Activated naive CD4-positive, alpha-beta T cell treated with anti-CD3 and anti-CD28 coated beads for 36 hours (primary cell): ENCODE results near the gene KLK11. TPM values are rescaled to one million over a fixed set of nuclear protein-coding genes. Genes with fewer than 3 reads are reported as not detected.

Source experiments
- CTCF ChIA-PET: fragments of 350-600 bp; sonication (Branson Sonifier 250); formaldehyde crosslinking; loops from one replicate; lab custom pipeline; 2021; ENCODE audit warnings: antibody characterized with exemption; lab: Charles Lee
- DNase-seq: peaks from one replicate; pipeline ENCODE4 v3.0.0-alpha.2; 2020
- H3K27ac Mint-ChIP-seq: one replicate; pipeline ENCODE4 v1.8.0; 2021; ENCODE audit warnings: mild to moderate bottlenecking, mixed read lengths
- H3K27me3 Mint-ChIP-seq: one replicate; pipeline ENCODE4 v1.8.0; 2021; ENCODE audit warnings: low read depth, mixed read lengths
- H3K36me3 Mint-ChIP-seq: one replicate; pipeline ENCODE4 v1.8.0; 2021; ENCODE audit warnings: low read depth, mixed read lengths
- H3K4me1 Mint-ChIP-seq: one replicate; pipeline ENCODE4 v1.8.0; 2021; ENCODE audit warnings: low read depth, mixed read lengths
- H3K4me3 Mint-ChIP-seq: one replicate; pipeline ENCODE4 v1.8.0; 2021; ENCODE audit warnings: mild to moderate bottlenecking, moderate library complexity, mixed read lengths
- H3K9me3 Mint-ChIP-seq: one replicate; pipeline ENCODE4 v1.8.0; 2021; ENCODE audit warnings: mixed read lengths
- intact Hi-C: fragments of 100-400 bp; cut with micrococcal nuclease; formaldehyde crosslinking; loops from one replicate; pipeline ENCODE4 v1.15.1; 2023
- total RNA-seq, 2 experiments: library from RNA; stranded (reverse); gene quantifications; one replicate each; pipeline ENCODE4 v1.2.3, GENCODE V29; 2021

Gene KLK11
- total RNA-seq, 2 experiments from 2014 or later, result not detected

- peaks cover 52% of the 10 kb centered on the region for H3K27me3 Mint-ChIP-seq
- CTCF ChIA-PET, result interaction anchor here (1.0 kb wide), 2 partner anchors 54 to 146 kb away, joined by 3 to 4 read pairs; no protein-coding TSS in a partner anchor
Measured at GRCh38 chr19:51012661-51013190, 13.7 kb downstream of the KLK11 start.

GRCh38 chr19:51010066-51010795, 16.2 kb downstream of the KLK11 start:
- no peaks in the 10 kb centered on the region for H3K9me3 Mint-ChIP-seq
- no peak overlapping the region for H3K27ac Mint-ChIP-seq
- H3K27me3 Mint-ChIP-seq, result peaks cover 36% of the 10 kb centered on the region
- DNase-seq, result no peak
- intact Hi-C loops, result loop anchor here (10.0 kb wide), 1 partner anchor 85 kb away; no protein-coding TSS in a partner anchor
- no peaks in the 10 kb centered on the region for H3K36me3 Mint-ChIP-seq
- no peaks in the 10 kb centered on the region for H3K4me1 Mint-ChIP-seq
- no peak overlapping the region for H3K4me3 Mint-ChIP-seq
- CTCF ChIA-PET, result no interaction called here

More at GRCh38 chr19:51012661-51013190, 13.7 kb downstream of the KLK11 start:
- no peak for DNase-seq
- Mint-ChIP-seq H3K36me3 (no peaks in the 10 kb centered on the region), H3K4me3 (no peak overlapping the region), H3K4me1 (peaks cover 7% of the 10 kb centered on the region), H3K27ac (no peak overlapping the region), H3K9me3 (no peaks in the 10 kb centered on the region)
- intact Hi-C loops, result loop anchor here (10.0 kb wide), 1 partner anchor 88 kb away; no protein-coding TSS in a partner anchor

GRCh38 chr19:51009061-51009891, 17.1 kb downstream of the KLK11 start:
- intact Hi-C loops, result no loop called here
- CTCF ChIA-PET, result no interaction called here
- H3K36me3 Mint-ChIP-seq, result no peaks in the 10 kb centered on the region
- peaks cover 30% of the 10 kb centered on the region for H3K27me3 Mint-ChIP-seq
- no peak overlapping the region for H3K27ac Mint-ChIP-seq
- no peaks in the 10 kb centered on the region for H3K4me1 Mint-ChIP-seq
- no peaks in the 10 kb centered on the region for H3K9me3 Mint-ChIP-seq
- no peak overlapping the region for H3K4me3 Mint-ChIP-seq
- no peak for DNase-seq

- H3K36me3 Mint-ChIP-seq, result no peaks in the 10 kb centered on the region
Measured at GRCh38 chr19:51007488-51007887, 18.9 kb downstream of the KLK11 start.

GRCh38 chr19:51006406-51006805, 20.0 kb downstream of the KLK11 start:
- peaks cover 32% of the 10 kb centered on the region for H3K27me3 Mint-ChIP-seq
- DNase-seq, result no peak
- CTCF ChIA-PET, result no interaction called here
- no peaks in the 10 kb centered on the region for H3K4me1 Mint-ChIP-seq
- no peaks in the 10 kb centered on the region for H3K36me3 Mint-ChIP-seq
- H3K4me3 Mint-ChIP-seq, result no peak overlapping the region
- no peaks in the 10 kb centered on the region for H3K9me3 Mint-ChIP-seq
- no peak overlapping the region for H3K27ac Mint-ChIP-seq
- intact Hi-C loops, result no loop called here

More at GRCh38 chr19:51007488-51007887, 18.9 kb downstream of the KLK11 start:
- H3K27me3 Mint-ChIP-seq, result peaks cover 24% of the 10 kb centered on the region
- intact Hi-C loops, result no loop called here
- no peak overlapping the region for H3K27ac Mint-ChIP-seq
- H3K9me3 Mint-ChIP-seq, result no peaks in the 10 kb centered on the region
- DNase-seq, result no peak
- no peak overlapping the region for H3K4me3 Mint-ChIP-seq
- CTCF ChIA-PET, result no interaction called here
- H3K4me1 Mint-ChIP-seq, result no peaks in the 10 kb centered on the region

- Mint-ChIP-seq H3K27ac (no peak overlapping the region), H3K36me3 (no peaks in the 10 kb centered on the region), H3K4me1 (no peaks in the 10 kb centered on the region), H3K27me3 (peaks cover 32% of the 10 kb centered on the region), H3K4me3 (no peak overlapping the region), H3K9me3 (no peaks in the 10 kb centered on the region)
- CTCF ChIA-PET, result no interaction called here
- intact Hi-C loops, result no loop called here
- no peak for DNase-seq
Measured at GRCh38 chr19:51005248-51005647, 21.2 kb downstream of the KLK11 start.

GRCh38 chr19:51003316-51003715, 23.1 kb downstream of the KLK11 start:
- no peak overlapping the region for H3K4me3 Mint-ChIP-seq
- H3K4me1 Mint-ChIP-seq, result no peaks in the 10 kb centered on the region
- no peak overlapping the region for H3K27ac Mint-ChIP-seq
- intact Hi-C loops, result no loop called here
- H3K27me3 Mint-ChIP-seq, result peaks cover 38% of the 10 kb centered on the region
- CTCF ChIA-PET, result no interaction called here
- H3K9me3 Mint-ChIP-seq, result no peaks in the 10 kb centered on the region
- H3K36me3 Mint-ChIP-seq, result no peaks in the 10 kb centered on the region
- no peak for DNase-seq

- Mint-ChIP-seq H3K9me3 (no peaks in the 10 kb centered on the region), H3K27me3 (peaks cover 43% of the 10 kb centered on the region), H3K27ac (no peak overlapping the region), H3K4me3 (no peak overlapping the region), H3K36me3 (no peaks in the 10 kb centered on the region), H3K4me1 (no peaks in the 10 kb centered on the region)
- DNase-seq, result peak; percentile 42
- intact Hi-C loops, result no loop called here
- CTCF ChIA-PET, result no interaction called here
Measured at GRCh38 chr19:51002542-51003311, 23.7 kb downstream of the KLK11 start.

- no peaks in the 10 kb centered on the region for H3K4me1 Mint-ChIP-seq
- no peak overlapping the region for H3K27ac Mint-ChIP-seq
- peaks cover 41% of the 10 kb centered on the region for H3K27me3 Mint-ChIP-seq
- H3K36me3 Mint-ChIP-seq, result no peaks in the 10 kb centered on the region
- CTCF ChIA-PET, result no interaction called here
- DNase-seq, result no peak
- no peak overlapping the region for H3K4me3 Mint-ChIP-seq
- no peaks in the 10 kb centered on the region for H3K9me3 Mint-ChIP-seq
- intact Hi-C loops, result no loop called here
Measured at GRCh38 chr19:51002089-51002532, 24.3 kb downstream of the KLK11 start.

- H3K4me3 Mint-ChIP-seq, result no peak within 1 kb of the TSS
- no peaks in the 10 kb centered on the region for H3K9me3 Mint-ChIP-seq
- H3K27me3 Mint-ChIP-seq, result peaks cover 41% of the 10 kb centered on the region
- no peaks in the 10 kb centered on the region for H3K4me1 Mint-ChIP-seq
- no peak for DNase-seq
- no peaks in the 10 kb centered on the region for H3K36me3 Mint-ChIP-seq
- H3K27ac Mint-ChIP-seq, result no peak within 1 kb of the TSS
- intact Hi-C loops, result no loop called here
- CTCF ChIA-PET, result no interaction called here
Measured at GRCh38 chr19:51001515-51001914, 24.9 kb downstream of the KLK11 start, which contains the start of gene KLK8. Gene KLK8 (minus strand): TSS chr19:51001604. CDS start chr19:51001167, 437 bp downstream.

- Mint-ChIP-seq H3K9me3 (no peaks in the 10 kb centered on the region), H3K27ac (no peak overlapping the region), H3K36me3 (no peaks in the 10 kb centered on the region), H3K4me1 (no peaks in the 10 kb centered on the region), H3K4me3 (no peak overlapping the region), H3K27me3 (peaks cover 37% of the 10 kb centered on the region)
- intact Hi-C loops, result no loop called here
- DNase-seq, result no peak
- CTCF ChIA-PET, result no interaction called here
Measured at GRCh38 chr19:51000981-51001380, 25.4 kb downstream of the KLK11 start.

- Mint-ChIP-seq H3K27ac (no peak overlapping the region), H3K4me3 (no peak overlapping the region), H3K4me1 (no peaks in the 10 kb centered on the region), H3K27me3 (peaks cover 37% of the 10 kb centered on the region), H3K9me3 (no peaks in the 10 kb centered on the region), H3K36me3 (no peaks in the 10 kb centered on the region)
- intact Hi-C loops, result no loop called here
- CTCF ChIA-PET, result no interaction called here
- DNase-seq, result no peak
Measured at GRCh38 chr19:51000426-51000825, 26.0 kb downstream of the KLK11 start.
